Esophagus (tissue), 2 donors: ENCODE data around the gene LRRC4C. TPM values are rescaled to one million over a fixed set of nuclear protein-coding genes. Genes with fewer than 3 reads are reported as not detected.
"Not testable (repeated sequence)": the region's sequence is repeated elsewhere in the genome, so short reads cannot be mapped to it uniquely, and the experiment has no call there.

Experiments
- H3K27ac ChIP-seq, 2 donors: one replicate each; pipeline ENCODE4 v1.5.1; 2013; ENCODE audit warnings: low read depth in 2 of 2, mild to moderate bottlenecking in 2 of 2, inconsistent platforms in 1 of 2, low read length in 1 of 2, moderate library complexity in 1 of 2
- H3K27me3 ChIP-seq, 2 donors: one replicate each; pipeline ENCODE4 v1.6.1; 2013; ENCODE audit warnings: low read length in 2 of 2, control low read depth in 1 of 2, mild to moderate bottlenecking in 1 of 2; ENCODE audit not compliant: insufficient read depth in 2 of 2, control insufficient read depth in 1 of 2
- H3K36me3 ChIP-seq, 2 donors: one replicate each; pipeline ENCODE4 v1.6.1; 2013; ENCODE audit warnings: low read length in 1 of 2; ENCODE audit not compliant: control insufficient read depth in 2 of 2, insufficient read depth in 2 of 2
- H3K4me1 ChIP-seq, 2 donors: one replicate each; pipeline ENCODE4 v1.6.1; 2013; ENCODE audit warnings: low read length in 1 of 2; ENCODE audit not compliant: control insufficient read depth in 2 of 2, insufficient read depth in 2 of 2
- H3K4me3 ChIP-seq, 2 donors: one replicate each; pipeline ENCODE4 v1.5.1; 2013; ENCODE audit warnings: low read length in 2 of 2, mild to moderate bottlenecking in 2 of 2, low read depth in 1 of 2, moderate library complexity in 1 of 2
- H3K9me3 ChIP-seq, 2 donors: one replicate each; pipeline ENCODE4 v1.6.1; 2013; ENCODE audit warnings: mild to moderate bottlenecking in 2 of 2, low read depth in 1 of 2, low read length in 1 of 2, moderate library complexity in 1 of 2; ENCODE audit not compliant: control insufficient read depth in 2 of 2, insufficient read depth in 1 of 2
- WGBS, 2 donors: extraction: QIAGEN DNeasy Blood & Tissue Kit; methylation state at CpG; one replicate each; pipeline ENCODE4 v1.1.7; 2013; 5-methylcytosine and 5-hydroxymethylcytosine counted together
- polyA plus RNA-seq, 2 donors: library from polyadenylated mRNA; stranded (reverse); fragments of 200-250 nt; gene quantifications; one replicate each; pipeline ENCODE4 v1.2.3, GENCODE V29; 2013
- donor health status: healthy with polysubstance abuse.
- donor health status: Bipolar disorder and iron deficiency.

LRRC4C gene
- polyA plus RNA-seq, 2 donors = 0.04 to 0.12 TPM

- Histone ChIP-seq H3K9me3 (no peaks in the 10 kb centered on the region), H3K27ac (no peak overlapping the region), H3K4me1 (no peaks in the 10 kb centered on the region), H3K27me3 (no peaks in the 10 kb centered on the region), H3K4me3 (no peak overlapping the region), H3K36me3 (no peaks in the 10 kb centered on the region)
- WGBS, 2 donors = 58 to 71% methylated on average over 2 of the region's 2 CpGs
Measured at GRCh38 chr11:41044747-41045146, 414.7 kb downstream of the LRRC4C start.

GRCh38 chr11:41042688-41043087 lies 416.8 kb downstream of the LRRC4C start:
- Histone ChIP-seq H3K4me1 (no peaks in the 10 kb centered on the region), H3K27me3 (no peaks in the 10 kb centered on the region), H3K27ac (no peak overlapping the region), H3K9me3 (no peaks in the 10 kb centered on the region), H3K4me3 (no peak overlapping the region), H3K36me3 (no peaks in the 10 kb centered on the region)
- 66 to 67% methylated on average over 3 of the region's 3 CpGs for WGBS, 2 donors

- Histone ChIP-seq H3K27me3 (no peaks in the 10 kb centered on the region), H3K27ac (no peak overlapping the region), H3K4me1 (no peaks in the 10 kb centered on the region), H3K9me3 (no peaks in the 10 kb centered on the region), H3K4me3 (no peak overlapping the region), H3K36me3 (no peaks in the 10 kb centered on the region)
- 46 to 51% methylated on average over 1 of the region's 1 CpG for WGBS, 2 donors
Measured at GRCh38 chr11:41040474-41040873, 419.0 kb downstream of the LRRC4C start.

DNA sequence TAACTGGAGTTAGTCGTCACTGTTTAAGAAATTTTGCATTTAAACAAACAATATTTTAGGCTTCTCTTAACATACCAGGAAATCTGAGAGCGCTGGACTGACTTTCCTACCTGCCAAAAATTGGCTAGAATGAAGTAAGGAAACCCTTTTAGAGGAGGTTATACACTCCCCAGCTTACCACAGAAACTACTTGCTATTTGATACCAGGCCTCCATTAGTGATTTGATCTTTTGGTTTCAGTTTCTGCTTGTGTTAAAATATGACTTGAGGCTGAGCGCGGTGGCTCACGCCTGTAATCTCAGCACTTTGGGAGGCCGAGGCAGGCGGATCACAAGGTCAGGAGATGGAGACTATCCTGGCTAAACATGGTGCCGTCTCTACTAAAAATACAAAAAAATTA lies 419.9 kb downstream of the LRRC4C start:
- no peak overlapping the region for H3K4me3 ChIP-seq
- H3K36me3 ChIP-seq = no peaks in the 10 kb centered on the region
- H3K9me3 ChIP-seq = no peaks in the 10 kb centered on the region
- H3K4me1 ChIP-seq = no peaks in the 10 kb centered on the region
- no peaks in the 10 kb centered on the region for H3K27me3 ChIP-seq
- 64 to 78% methylated on average over 8 of the region's 8 CpGs for WGBS, 2 donors
- H3K27ac ChIP-seq = no peak overlapping the region

DNA sequence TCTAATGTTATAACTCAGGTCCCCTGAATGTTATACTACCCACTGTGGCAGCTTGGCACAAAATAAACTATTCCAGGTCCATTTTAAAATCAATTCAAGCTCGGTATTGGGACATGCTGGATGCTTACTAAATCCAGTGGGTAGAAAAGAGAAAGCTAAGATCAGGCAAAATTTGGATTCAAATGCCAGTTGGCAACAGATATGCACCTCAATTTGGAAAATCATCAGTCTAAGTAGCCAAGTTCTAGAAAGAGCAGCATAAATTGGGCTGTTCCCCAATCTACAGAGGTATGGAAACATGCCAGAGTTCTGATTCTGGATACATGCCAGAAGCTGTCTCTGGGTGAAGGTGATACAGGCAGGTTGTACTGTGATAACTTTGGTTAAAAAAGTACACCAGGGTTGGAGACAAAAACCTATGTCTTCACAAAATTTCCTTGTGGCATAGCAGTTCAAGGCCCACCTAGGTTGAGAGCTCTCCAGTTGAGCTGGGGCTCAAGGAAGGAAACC lies 427.8 kb downstream of the LRRC4C start:
- Histone ChIP-seq H3K4me1 (no peaks in the 10 kb centered on the region), H3K27ac (no peak overlapping the region), H3K36me3 (no peaks in the 10 kb centered on the region), H3K27me3 (no peaks in the 10 kb centered on the region), H3K4me3 (no peak overlapping the region), H3K9me3 (no peaks in the 10 kb centered on the region)
- WGBS, 2 donors = 56 to 64% methylated on average over 1 of the region's 1 CpG

DNA sequence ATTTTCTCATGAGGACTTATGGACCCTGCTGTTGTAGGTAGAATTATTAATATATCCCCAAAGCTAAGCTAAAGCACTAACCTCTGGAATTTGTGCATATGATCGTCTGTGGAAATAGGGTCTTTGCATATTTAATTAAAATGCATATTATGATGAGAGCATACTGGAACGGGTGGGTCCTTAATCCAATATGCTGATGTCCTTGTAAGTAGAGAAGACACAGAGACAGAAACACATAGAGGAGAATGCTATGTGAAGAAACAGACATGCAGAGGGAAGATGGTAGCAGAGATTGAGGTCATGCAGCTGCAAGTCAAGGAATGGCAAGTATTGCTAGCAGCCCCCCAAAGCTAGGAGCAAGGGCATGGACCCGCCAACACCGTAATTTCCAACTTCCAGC lies 439.2 kb downstream of the LRRC4C start:
- H3K9me3 ChIP-seq = no peaks in the 10 kb centered on the region
- no peaks in the 10 kb centered on the region for H3K4me1 ChIP-seq
- no peaks in the 10 kb centered on the region for H3K27me3 ChIP-seq
- no peak overlapping the region for H3K27ac ChIP-seq
- 82 to 85% methylated on average over 4 of the region's 4 CpGs for WGBS, 2 donors
- H3K36me3 ChIP-seq = no peaks in the 10 kb centered on the region
- H3K4me3 ChIP-seq = no peak overlapping the region

DNA sequence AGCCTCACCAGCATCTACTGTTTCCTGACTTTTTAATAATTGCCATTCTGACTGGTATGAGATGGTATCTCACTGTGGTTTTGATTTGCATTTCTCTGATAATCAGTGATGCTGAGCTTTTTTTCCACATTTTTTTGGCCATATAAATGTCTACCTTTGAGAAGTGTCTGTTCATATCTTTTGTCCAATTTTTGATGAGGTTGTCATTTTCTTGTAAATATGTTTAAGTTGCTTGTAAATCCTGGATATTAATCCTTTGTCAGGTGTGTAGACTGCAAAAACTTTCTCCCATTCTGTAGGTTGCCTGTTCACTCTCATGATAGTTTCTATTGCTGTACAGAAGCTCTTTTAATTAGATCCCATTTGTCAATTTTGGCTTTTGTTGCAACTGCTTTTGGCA lies 439.8 kb downstream of the LRRC4C start:
- H3K27me3 ChIP-seq, H3K36me3 ChIP-seq, H3K4me1 ChIP-seq, H3K9me3 ChIP-seq, H3K4me3 ChIP-seq, H3K27ac ChIP-seq: not testable (repeated sequence)

GRCh38 chr11:41018224-41018623 lies 441.2 kb downstream of the LRRC4C start:
- Histone ChIP-seq H3K9me3 (no peaks in the 10 kb centered on the region), H3K36me3 (no peaks in the 10 kb centered on the region), H3K27ac (no peak overlapping the region), H3K4me3 (no peak overlapping the region), H3K27me3 (no peaks in the 10 kb centered on the region), H3K4me1 (no peaks in the 10 kb centered on the region)
- WGBS, 2 donors = 36 to 39% methylated on average over 3 of the region's 3 CpGs

- Histone ChIP-seq H3K27me3 (no peaks in the 10 kb centered on the region), H3K4me3 (no peak overlapping the region), H3K36me3 (no peaks in the 10 kb centered on the region), H3K4me1 (no peaks in the 10 kb centered on the region), H3K9me3 (no peaks in the 10 kb centered on the region), H3K27ac (no peak overlapping the region)
- 45 to 59% methylated on average over 2 of the region's 2 CpGs for WGBS, 2 donors
Measured at GRCh38 chr11:41010361-41011050, 448.9 kb downstream of the LRRC4C start.

GRCh38 chr11:41005986-41006385 lies 453.5 kb downstream of the LRRC4C start:
- Histone ChIP-seq H3K4me3 (no peak overlapping the region), H3K9me3 (no peaks in the 10 kb centered on the region), H3K4me1 (no peaks in the 10 kb centered on the region), H3K27ac (no peak overlapping the region), H3K36me3 (no peaks in the 10 kb centered on the region), H3K27me3 (no peaks in the 10 kb centered on the region)
